ENCODE measurements around the gene SLC41A1.

SLC41A1 gene

GRCh38 chr1:205746757-205747412, 66.1 kb downstream of the SLC41A1 start:
- TF ChIP-seq, protein P1, sequence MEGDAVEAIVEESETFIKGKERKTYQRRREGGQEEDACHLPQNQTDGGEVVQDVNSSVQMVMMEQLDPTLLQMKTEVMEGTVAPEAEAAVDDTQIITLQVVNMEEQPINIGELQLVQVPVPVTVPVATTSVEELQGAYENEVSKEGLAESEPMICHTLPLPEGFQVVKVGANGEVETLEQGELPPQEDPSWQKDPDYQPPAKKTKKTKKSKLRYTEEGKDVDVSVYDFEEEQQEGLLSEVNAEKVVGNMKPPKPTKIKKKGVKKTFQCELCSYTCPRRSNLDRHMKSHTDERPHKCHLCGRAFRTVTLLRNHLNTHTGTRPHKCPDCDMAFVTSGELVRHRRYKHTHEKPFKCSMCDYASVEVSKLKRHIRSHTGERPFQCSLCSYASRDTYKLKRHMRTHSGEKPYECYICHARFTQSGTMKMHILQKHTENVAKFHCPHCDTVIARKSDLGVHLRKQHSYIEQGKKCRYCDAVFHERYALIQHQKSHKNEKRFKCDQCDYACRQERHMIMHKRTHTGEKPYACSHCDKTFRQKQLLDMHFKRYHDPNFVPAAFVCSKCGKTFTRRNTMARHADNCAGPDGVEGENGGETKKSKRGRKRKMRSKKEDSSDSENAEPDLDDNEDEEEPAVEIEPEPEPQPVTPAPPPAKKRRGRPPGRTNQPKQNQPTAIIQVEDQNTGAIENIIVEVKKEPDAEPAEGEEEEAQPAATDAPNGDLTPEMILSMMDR (conservative IDR thresholded peaks at IDR 0.05; ENCODE audit: low read length): no peak
- H3K4me3 ChIP-seq (ENCODE audit: low read length): peak overlapping the region; percentile 5; the same call in 1 of the 2 replicates
- DNase-seq (ENCODE audit: low read depth): peak; percentile 4

- TF ChIP-seq, protein P1 (conservative IDR thresholded peaks at IDR 0.05; ENCODE audit: low read length): no peak
- H3K4me3 ChIP-seq (ENCODE audit: low read length): no peak overlapping the region
These were observed 68.6 kb downstream of the SLC41A1 start for GRCh38 chr1:205744403-205744802.

DNA sequence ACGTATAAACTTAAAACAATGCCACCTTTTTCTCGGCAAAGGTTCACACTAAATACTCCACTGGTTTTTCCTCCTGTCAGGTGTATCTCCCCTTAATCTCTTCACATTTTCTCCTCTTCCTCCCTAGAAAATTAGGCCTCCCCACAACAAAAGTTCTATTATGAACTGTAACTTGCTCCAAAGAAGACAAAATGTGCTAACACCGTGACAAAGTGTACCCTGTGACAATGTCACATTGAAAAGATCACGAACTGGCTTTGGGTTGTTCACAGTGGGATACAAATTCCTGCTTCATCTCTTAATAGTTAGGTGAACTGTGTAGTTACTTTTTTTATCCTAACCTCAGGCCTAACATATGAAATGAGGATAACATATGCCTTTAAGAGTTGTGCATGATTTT, 69.0 kb downstream of the SLC41A1 start:
- TF ChIP-seq, protein P1 (conservative IDR thresholded peaks at IDR 0.05; ENCODE audit: low read length): no peak
- DNase-seq (ENCODE audit: low read depth): no peak
- H3K4me3 ChIP-seq (ENCODE audit: low read length): no peak overlapping the region

More at GRCh38 chr1:205744403-205744802, 68.6 kb downstream of the SLC41A1 start:
- DNase-seq (ENCODE audit: low read depth): no peak

DNA sequence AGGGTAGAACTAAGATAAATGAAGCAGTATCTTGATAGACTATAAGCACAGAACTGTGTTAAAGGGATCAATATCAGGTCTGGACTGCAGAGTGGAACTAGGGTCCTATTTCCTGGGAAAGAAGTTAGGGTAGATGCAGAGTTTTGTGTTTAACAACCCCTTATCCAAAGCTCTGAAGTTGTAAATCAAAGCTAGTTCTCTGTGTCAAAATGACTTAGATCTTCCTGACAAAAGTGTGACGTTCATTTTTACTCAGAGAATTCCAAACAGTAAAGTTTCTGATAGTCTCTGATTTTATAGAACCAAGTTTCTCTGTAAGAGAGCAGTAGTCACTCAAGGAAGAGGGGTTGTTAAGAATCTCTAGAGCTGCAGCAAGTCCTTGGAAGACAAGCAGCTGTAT, 71.3 kb downstream of the SLC41A1 start:
- DNase-seq (ENCODE audit: low read depth): no peak
- TF ChIP-seq, protein P1 (conservative IDR thresholded peaks at IDR 0.05; ENCODE audit: low read length): no peak
- no peak overlapping the region for H3K4me3 ChIP-seq (ENCODE audit: low read length)

- peak; percentile 60 for DNase-seq (ENCODE audit: low read depth)
- H3K4me3 ChIP-seq (ENCODE audit: low read length): no peak overlapping the region
- TF ChIP-seq, protein P1 (conservative IDR thresholded peaks at IDR 0.05; ENCODE audit: low read length): peak; percentile 24
These were observed 73.4 kb downstream of the SLC41A1 start for GRCh38 chr1:205739348-205740160.
